ENCODE measurements around the gene VEZF1.

DNA sequence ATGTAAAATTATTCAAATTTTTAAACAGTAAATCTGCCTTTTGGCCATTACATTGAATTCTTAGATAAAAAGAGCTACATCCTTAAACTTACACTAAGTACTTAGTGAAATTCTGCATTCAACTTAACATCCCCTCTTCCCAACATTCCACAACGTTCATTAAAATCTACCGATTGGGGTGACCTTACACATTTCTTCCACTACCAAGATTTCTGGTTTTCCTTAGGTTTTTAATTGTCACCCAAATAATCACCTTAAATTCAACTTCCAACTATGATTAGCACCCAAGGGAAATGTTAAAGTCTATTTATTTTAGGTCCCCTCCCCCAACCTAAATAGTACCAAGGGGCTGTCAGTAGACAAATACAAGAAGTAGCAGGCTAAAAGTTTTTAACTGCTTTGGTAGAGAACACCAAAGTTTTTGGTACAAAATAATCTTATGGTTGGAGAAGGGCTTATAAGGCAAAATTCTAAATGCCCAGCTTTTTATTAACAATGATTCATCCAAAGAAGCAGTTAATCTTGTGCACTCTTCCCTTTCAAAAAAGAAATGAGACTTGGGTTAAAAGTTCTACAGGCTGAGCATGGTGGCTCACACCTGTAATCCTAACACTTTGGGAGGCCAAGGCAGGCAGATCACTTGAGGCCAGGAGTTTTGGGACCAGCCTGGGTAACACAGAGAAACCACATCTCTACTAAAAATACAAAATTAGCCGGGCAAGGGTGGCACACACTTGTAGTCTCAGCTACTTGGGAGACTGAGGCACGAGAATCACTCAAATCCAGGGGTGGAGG lies 14.3 kb upstream of the VEZF1 start:
- no peak for TF ChIP-seq EZH2 (IDR thresholded peaks at IDR 0.05; ENCODE audit: low read depth, low read length, severe bottlenecking)
- TF ChIP-seq, protein P1, sequence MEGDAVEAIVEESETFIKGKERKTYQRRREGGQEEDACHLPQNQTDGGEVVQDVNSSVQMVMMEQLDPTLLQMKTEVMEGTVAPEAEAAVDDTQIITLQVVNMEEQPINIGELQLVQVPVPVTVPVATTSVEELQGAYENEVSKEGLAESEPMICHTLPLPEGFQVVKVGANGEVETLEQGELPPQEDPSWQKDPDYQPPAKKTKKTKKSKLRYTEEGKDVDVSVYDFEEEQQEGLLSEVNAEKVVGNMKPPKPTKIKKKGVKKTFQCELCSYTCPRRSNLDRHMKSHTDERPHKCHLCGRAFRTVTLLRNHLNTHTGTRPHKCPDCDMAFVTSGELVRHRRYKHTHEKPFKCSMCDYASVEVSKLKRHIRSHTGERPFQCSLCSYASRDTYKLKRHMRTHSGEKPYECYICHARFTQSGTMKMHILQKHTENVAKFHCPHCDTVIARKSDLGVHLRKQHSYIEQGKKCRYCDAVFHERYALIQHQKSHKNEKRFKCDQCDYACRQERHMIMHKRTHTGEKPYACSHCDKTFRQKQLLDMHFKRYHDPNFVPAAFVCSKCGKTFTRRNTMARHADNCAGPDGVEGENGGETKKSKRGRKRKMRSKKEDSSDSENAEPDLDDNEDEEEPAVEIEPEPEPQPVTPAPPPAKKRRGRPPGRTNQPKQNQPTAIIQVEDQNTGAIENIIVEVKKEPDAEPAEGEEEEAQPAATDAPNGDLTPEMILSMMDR (IDR thresholded peaks at IDR 0.05; ENCODE audit: control extremely low read depth in 1 of 3, insufficient read depth in 1 of 3, low read depth in 1 of 3, low read length in 3 of 3), result no peak
- no peak for TF ChIP-seq CHD1 (IDR thresholded peaks at IDR 0.05; ENCODE audit: low read depth, low read length)
- TF ChIP-seq RFX5 (IDR thresholded peaks at IDR 0.05; ENCODE audit: borderline replicate concordance, low read depth, low read length), result no peak
- no peak for TF ChIP-seq JUND (IDR thresholded peaks at IDR 0.05; ENCODE audit: low read length)

Data from H1 (cell line).